ENCODE results near the gene ERC2. TPM values are rescaled to one million over a fixed set of nuclear protein-coding genes. Genes with fewer than 3 reads are reported as not detected.

ERC2 gene
- total and polyA plus RNA-seq, 2 of the 13 experiments (the other 11 are each of a cell fraction or from before 2014, with no cell fraction given): 0.16 to 0.22 TPM

GRCh38 chr3:55570271-55570711 is 898.0 kb downstream of the ERC2 start (continued):
- TF ChIP-seq RAD21 (CRISPR knock-in tag; IDR thresholded peaks at IDR 0.05) (no peak), PRDM4 (CRISPR knock-in tag; IDR thresholded peaks at IDR 0.05; ENCODE audit: borderline replicate concordance) (no peak), ZNF282 (IDR thresholded peaks at IDR 0.05; ENCODE audit: partially characterized antibody) (no peak), GATAD2A (CRISPR knock-in tag; IDR thresholded peaks at IDR 0.05) (no peak), ATF5 (CRISPR knock-in tag; IDR thresholded peaks at IDR 0.05; ENCODE audit: low read depth) (no peak)

DNA sequence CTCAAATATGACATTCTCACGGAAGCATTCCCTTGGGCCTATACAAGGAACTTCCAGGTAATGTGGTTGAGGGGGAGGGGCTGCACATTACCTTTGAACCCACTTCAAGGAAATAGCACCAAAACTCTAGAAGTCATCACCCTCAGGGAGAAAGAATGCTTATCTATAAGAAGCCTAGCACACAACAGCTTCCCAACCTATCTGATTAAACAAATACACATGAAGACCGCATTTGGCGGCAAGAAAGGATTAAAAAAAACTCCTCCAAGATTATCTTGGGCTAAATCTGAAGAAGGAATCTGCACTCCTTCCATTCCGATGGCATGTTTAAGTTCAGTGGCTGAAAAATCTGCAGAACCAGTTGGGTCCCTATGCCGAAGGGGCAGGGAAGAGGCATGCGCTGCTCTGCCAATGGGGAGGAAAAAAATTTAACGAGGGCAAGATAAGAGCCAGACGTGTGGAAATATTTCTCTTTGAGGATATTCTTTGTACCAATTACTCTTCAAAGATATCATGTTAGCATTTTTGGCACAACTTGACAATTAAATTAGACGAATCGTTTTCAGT is 899.2 kb downstream of the ERC2 start:
- CTCF ChIA-PET (ENCODE audit: low intra/inter-chr PET ratio, low total read pairs): no interaction called here
- no peaks in the 10 kb centered on the region for H3K36me3 ChIP-seq (replicated peaks in 1 of 2; ENCODE audit: control insufficient read depth in 1 of 2, insufficient read depth in 2 of 2, low read length in 2 of 2)
- H3K9me3 ChIP-seq (ENCODE audit: low read length): no peaks in the 10 kb centered on the region
- H3K4me2 ChIP-seq (ENCODE audit: low read depth, low read length): no peak overlapping the region
- no peak for FAIRE-seq
- no peak overlapping the region for H3K4me3 ChIP-seq (replicated peaks in 1 of 3; ENCODE audit: insufficient read depth in 1 of 3, low read depth in 2 of 3, low read length in 3 of 3)
- H4K20me1 ChIP-seq (ENCODE audit: insufficient read depth, low read length): no peaks in the 10 kb centered on the region
- BruUV-seq (replicated peaks): no TSS peak
- POLR2A ChIA-PET: no interaction called here
- in situ Hi-C loops (cut with HindIII; ENCODE audit: extremely low pct_ligation_motif_present, low pct_unique_long_range_greater_than_20kb) (no loop called here), intact Hi-C loops (cut with micrococcal nuclease; ENCODE audit: unreplicated experiment) (no loop called here)
- no peaks in the 10 kb centered on the region for H3K79me2 ChIP-seq (ENCODE audit: insufficient read depth, low read length)
- no peak for ATAC-seq
- no peak overlapping the region for H3K27ac ChIP-seq (ENCODE audit: extremely low read length, insufficient read depth, low read length)
- H3K9ac ChIP-seq (ENCODE audit: insufficient read depth, low read depth, low read length): no peak overlapping the region
- no peaks in the 10 kb centered on the region for H3K4me1 ChIP-seq (ENCODE audit: insufficient read depth, low read length)
- WGBS (ENCODE audit: low lambda C conversion rate): 71% methylated on average over 10 of the region's 10 CpGs
- no peak overlapping the region for H2AFZ ChIP-seq (ENCODE audit: low read length)
- H3K27me3 ChIP-seq (ENCODE audit: control insufficient read depth in 1 of 2, insufficient read depth in 2 of 2, low read length in 2 of 2): no peaks in the 10 kb centered on the region
- no peak for DNase-seq (ENCODE audit: low spot score)
- no peak for TF ChIP-seq ZNF672 (CRISPR knock-in tag; IDR thresholded peaks at IDR 0.05)
- no peak for TF ChIP-seq SSRP1 (CRISPR knock-in tag; IDR thresholded peaks at IDR 0.05)
- no peak for TF ChIP-seq STAT6 (CRISPR knock-in tag; IDR thresholded peaks at IDR 0.05; ENCODE audit: borderline replicate concordance)
